ENCODE results near the gene DENND2D. TPM values are rescaled to one million over a fixed set of nuclear protein-coding genes. Genes with fewer than 3 reads are reported as not detected.

The DENND2D gene
- total and polyA plus RNA-seq, 2 donors from 2014 or later = 45.3 to 81.0 TPM

DNA sequence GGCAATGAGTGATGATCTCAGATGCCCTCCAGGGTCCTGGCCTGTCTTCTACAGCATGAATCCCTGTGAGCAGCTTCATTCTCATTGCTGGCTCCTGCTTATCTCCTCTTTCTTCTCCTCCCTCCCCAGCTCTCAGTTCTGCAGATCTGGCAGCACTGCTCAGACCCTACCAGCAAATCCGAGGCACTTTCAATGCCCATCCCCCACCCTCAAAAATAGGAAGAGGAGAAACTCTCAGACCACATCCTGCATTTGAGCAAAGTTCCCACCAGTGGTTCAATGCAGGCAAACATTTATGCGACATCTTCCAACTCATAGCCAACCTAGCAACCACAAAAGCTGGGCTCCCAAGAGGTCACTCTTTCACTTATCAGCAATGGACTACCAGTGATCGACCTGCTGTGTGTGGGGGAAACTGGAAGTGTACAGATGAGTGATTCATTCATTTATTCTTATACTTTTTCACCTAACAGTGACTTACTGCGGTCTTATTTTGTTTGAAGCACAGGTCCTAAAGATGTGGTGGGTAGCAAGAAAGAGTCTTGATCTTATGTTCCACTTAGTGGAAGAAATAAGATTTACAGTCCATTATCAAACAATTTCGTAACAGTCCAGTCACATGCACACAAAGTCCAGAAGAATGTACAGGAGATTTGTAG, 21.3 kb upstream of the DENND2D start:
- peaks cover 0 to 4% (median 0%) of the 10 kb centered on the region in 3 donors for H3K4me1 ChIP-seq (ENCODE audit: control insufficient read depth in 2 of 3, insufficient read depth in 2 of 3, low read depth in 1 of 3, low read length in 3 of 3)
- no peak overlapping the region for H3K4me3 ChIP-seq (ENCODE audit: low read length in 3 of 3)
- H3K9ac ChIP-seq (ENCODE audit: low read length in 3 of 3) = no peak overlapping the region
- no peaks in the 10 kb centered on the region for H3K36me3 ChIP-seq (ENCODE audit: control insufficient read depth in 2 of 3, insufficient read depth in 3 of 3, low read length in 3 of 3)
- TF ChIP-seq, protein P1, sequence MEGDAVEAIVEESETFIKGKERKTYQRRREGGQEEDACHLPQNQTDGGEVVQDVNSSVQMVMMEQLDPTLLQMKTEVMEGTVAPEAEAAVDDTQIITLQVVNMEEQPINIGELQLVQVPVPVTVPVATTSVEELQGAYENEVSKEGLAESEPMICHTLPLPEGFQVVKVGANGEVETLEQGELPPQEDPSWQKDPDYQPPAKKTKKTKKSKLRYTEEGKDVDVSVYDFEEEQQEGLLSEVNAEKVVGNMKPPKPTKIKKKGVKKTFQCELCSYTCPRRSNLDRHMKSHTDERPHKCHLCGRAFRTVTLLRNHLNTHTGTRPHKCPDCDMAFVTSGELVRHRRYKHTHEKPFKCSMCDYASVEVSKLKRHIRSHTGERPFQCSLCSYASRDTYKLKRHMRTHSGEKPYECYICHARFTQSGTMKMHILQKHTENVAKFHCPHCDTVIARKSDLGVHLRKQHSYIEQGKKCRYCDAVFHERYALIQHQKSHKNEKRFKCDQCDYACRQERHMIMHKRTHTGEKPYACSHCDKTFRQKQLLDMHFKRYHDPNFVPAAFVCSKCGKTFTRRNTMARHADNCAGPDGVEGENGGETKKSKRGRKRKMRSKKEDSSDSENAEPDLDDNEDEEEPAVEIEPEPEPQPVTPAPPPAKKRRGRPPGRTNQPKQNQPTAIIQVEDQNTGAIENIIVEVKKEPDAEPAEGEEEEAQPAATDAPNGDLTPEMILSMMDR (IDR thresholded peaks at IDR 0.05; ENCODE audit: borderline replicate concordance, extremely low read depth, insufficient read depth) = no peak
- intact Hi-C loops (cut with DNase I) = loop anchor here (10.0 kb wide), 1 partner anchor 183 kb away; no protein-coding TSS in a partner anchor
- no peaks in the 10 kb centered on the region for H3K9me3 ChIP-seq (ENCODE audit: control insufficient read depth in 2 of 3, insufficient read depth in 1 of 3, low read length in 3 of 3)
- peak in 1 of 5 donors; percentile 6 for DNase-seq
- H3K27ac ChIP-seq (ENCODE audit: low read depth in 2 of 2, low read length in 2 of 2) = no peak overlapping the region
- H3K27me3 ChIP-seq (ENCODE audit: control insufficient read depth, insufficient read depth, low read length) = no peaks in the 10 kb centered on the region
- FAIRE-seq = no peak

DNA sequence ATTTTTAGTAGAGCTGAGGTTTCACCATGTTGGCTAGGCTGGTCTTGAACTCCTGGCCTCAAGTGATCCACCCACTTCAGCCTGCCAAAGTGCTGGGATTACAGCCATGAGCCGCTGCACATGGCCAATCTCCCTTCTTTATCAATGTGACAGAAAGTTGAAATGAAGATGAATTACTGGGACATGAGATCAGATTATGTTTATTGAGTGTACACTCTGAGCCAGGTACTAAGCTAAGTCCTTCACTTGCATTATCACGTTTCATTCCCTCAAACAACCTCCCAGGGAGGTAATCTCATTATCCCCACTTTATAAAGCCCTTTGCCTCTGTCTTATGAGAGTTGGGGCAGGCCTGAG, 20.8 kb upstream of the DENND2D start:
- Histone ChIP-seq H3K27ac (ENCODE audit: low read depth in 2 of 2, low read length in 2 of 2) (no peak overlapping the region), H3K9me3 (ENCODE audit: control insufficient read depth in 2 of 3, insufficient read depth in 1 of 3, low read length in 3 of 3) (no peaks in the 10 kb centered on the region), H3K9ac (ENCODE audit: low read length in 3 of 3) (no peak overlapping the region), H3K36me3 (ENCODE audit: control insufficient read depth in 2 of 3, insufficient read depth in 3 of 3, low read length in 3 of 3) (no peaks in the 10 kb centered on the region), H3K27me3 (ENCODE audit: control insufficient read depth, insufficient read depth, low read length) (no peaks in the 10 kb centered on the region), H3K4me1 (ENCODE audit: control insufficient read depth in 2 of 3, insufficient read depth in 2 of 3, low read depth in 1 of 3, low read length in 3 of 3) (peaks cover 0 to 4% (median 0%) of the 10 kb centered on the region in 3 donors), H3K4me3 (ENCODE audit: low read length in 3 of 3) (no peak overlapping the region)
- intact Hi-C loops (cut with DNase I) = loop anchor here (10.0 kb wide), 1 partner anchor 184 kb away; no protein-coding TSS in a partner anchor
- TF ChIP-seq, protein P1 (IDR thresholded peaks at IDR 0.05; ENCODE audit: borderline replicate concordance, extremely low read depth, insufficient read depth) = no peak
- DNase-seq = no peak
- FAIRE-seq = no peak

DNA sequence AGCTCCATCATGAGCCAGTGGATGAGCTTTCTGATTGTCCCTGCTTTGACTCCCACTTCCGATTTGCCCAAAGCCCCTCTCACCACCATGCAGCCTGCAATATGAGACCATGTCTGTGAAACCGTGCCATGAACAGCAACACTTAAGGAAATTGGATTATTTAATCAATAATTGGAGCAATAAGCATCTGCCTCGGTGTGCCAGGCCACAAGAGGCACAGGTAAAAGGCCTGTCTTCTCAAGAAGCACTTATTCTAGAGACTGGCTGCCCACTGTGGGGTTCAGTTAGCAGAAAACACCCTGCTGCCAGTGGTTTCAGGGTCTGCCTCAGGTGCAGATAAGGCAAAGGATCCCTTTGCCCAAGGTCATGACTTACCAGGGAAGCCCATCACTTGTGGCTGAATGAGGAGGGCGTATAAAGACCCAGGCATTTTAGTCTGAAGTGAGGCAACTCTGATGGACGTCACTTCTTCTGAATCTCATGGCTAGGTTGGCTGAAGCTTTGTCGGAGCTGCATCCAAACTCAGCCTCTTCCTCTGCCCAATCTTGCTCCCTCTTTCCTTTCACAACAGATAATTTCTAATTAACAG, 19.9 kb upstream of the DENND2D start:
- H3K27me3 ChIP-seq (ENCODE audit: control insufficient read depth, insufficient read depth, low read length) = no peaks in the 10 kb centered on the region
- no peak for DNase-seq
- TF ChIP-seq, protein P1 (IDR thresholded peaks at IDR 0.05; ENCODE audit: borderline replicate concordance, extremely low read depth, insufficient read depth) = no peak
- peaks cover 0 to 4% (median 2%) of the 10 kb centered on the region in 3 donors for H3K4me1 ChIP-seq (ENCODE audit: control insufficient read depth in 2 of 3, insufficient read depth in 2 of 3, low read depth in 1 of 3, low read length in 3 of 3)
- H3K27ac ChIP-seq (ENCODE audit: low read depth in 2 of 2, low read length in 2 of 2) = no peak overlapping the region
- H3K4me3 ChIP-seq (ENCODE audit: low read length in 3 of 3) = no peak overlapping the region
- intact Hi-C loops (cut with DNase I) = loop anchor here (10.0 kb wide), 1 partner anchor 184 kb away; no protein-coding TSS in a partner anchor
- H3K9me3 ChIP-seq (ENCODE audit: control insufficient read depth in 2 of 3, insufficient read depth in 1 of 3, low read length in 3 of 3) = no peaks in the 10 kb centered on the region
- H3K9ac ChIP-seq (ENCODE audit: low read length in 3 of 3) = no peak overlapping the region
- no peaks in the 10 kb centered on the region for H3K36me3 ChIP-seq (ENCODE audit: control insufficient read depth in 2 of 3, insufficient read depth in 3 of 3, low read length in 3 of 3)
- FAIRE-seq = no peak

Data from kidney (tissue), 14 donors.